ENCODE measurements around the gene GULP1.

GULP1 gene

DNA sequence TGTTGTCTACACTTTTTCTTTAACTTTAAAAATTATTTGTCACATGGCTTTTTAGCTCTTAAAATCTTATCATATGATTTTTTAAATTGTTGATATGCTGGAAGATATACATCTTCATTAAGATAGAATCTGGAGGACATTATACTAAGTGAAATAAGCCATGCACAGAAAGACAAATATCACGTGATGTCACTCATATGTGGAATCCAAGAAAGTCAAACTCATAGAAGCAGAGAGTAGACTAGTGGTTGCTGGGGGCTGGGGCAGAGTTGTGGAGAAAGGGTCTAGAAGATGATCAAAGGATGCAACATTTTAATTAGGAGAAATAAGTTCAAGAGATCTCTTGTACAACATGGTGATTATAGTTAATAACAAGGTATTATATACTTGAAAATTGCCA, 280.9 kb downstream of the GULP1 start:
- H3K9me3 ChIP-seq (ENCODE audit: control insufficient read depth in 5 of 5, low read length in 5 of 5): no peaks in the 10 kb centered on the region
- peaks cover 0 to 14% (median 0%) of the 10 kb centered on the region in 5 donors for H3K4me1 ChIP-seq (ENCODE audit: control insufficient read depth in 5 of 5, insufficient read depth in 5 of 5, low read length in 5 of 5)
- H3K27me3 ChIP-seq (ENCODE audit: control insufficient read depth in 5 of 5, insufficient read depth in 4 of 5, low read length in 5 of 5): no peaks in the 10 kb centered on the region
- H3K9ac ChIP-seq (ENCODE audit: low read length in 5 of 5): no peak overlapping the region
- H3K27ac ChIP-seq (ENCODE audit: low read depth, low read length): no peak overlapping the region
- H3K36me3 ChIP-seq (ENCODE audit: control insufficient read depth in 5 of 5, insufficient read depth in 5 of 5, low read length in 5 of 5): no peaks in the 10 kb centered on the region
- H3K4me3 ChIP-seq (ENCODE audit: low read depth in 1 of 5, low read length in 5 of 5): no peak overlapping the region

DNA sequence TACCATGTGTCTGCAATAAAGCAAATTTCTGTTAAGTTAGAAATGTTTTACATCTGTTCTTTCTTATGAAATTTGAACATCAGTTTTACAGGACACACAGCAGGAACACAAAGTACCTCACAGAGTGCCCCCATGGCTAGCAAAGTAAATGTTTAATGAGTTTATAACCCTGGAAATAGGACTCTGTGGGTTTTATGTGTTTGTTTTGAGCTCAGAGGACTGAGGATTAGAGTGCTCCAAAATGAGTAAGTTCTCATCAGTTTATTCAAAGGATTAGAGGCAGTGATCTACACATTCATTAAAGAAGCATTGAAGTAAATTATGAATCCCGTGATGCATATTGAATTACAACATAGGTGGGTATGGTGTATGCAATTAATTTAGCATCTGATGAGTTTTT, 281.8 kb downstream of the GULP1 start:
- Histone ChIP-seq H3K27ac (ENCODE audit: low read depth, low read length) (no peak overlapping the region), H3K4me1 (ENCODE audit: control insufficient read depth in 5 of 5, insufficient read depth in 5 of 5, low read length in 5 of 5) (peaks cover 0 to 14% (median 0%) of the 10 kb centered on the region in 5 donors), H3K9ac (ENCODE audit: low read length in 5 of 5) (no peak overlapping the region), H3K27me3 (ENCODE audit: control insufficient read depth in 5 of 5, insufficient read depth in 4 of 5, low read length in 5 of 5) (no peaks in the 10 kb centered on the region), H3K36me3 (ENCODE audit: control insufficient read depth in 5 of 5, insufficient read depth in 5 of 5, low read length in 5 of 5) (no peaks in the 10 kb centered on the region), H3K9me3 (ENCODE audit: control insufficient read depth in 5 of 5, low read length in 5 of 5) (no peaks in the 10 kb centered on the region), H3K4me3 (ENCODE audit: low read depth in 1 of 5, low read length in 5 of 5) (no peak overlapping the region)

DNA sequence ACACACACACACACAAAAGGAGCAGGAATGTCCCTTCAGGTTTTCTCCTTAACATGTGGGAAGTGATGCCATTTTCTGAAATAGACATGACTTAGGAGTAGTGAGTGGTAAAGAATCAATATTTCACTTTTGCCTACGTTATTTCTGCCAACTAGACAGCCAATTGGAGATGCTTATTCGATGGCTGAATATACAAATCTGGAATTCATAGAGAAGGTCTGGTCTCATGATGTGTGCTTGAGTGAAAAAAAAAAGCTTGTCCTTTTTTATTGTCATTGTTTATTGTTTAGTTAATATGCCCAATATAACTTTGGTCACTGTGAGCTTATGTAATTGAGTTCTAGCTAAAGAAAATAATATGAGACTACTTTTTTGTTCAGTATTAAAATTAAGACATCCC, 284.3 kb downstream of the GULP1 start:
- H3K4me3 ChIP-seq (ENCODE audit: low read depth in 1 of 5, low read length in 5 of 5): no peak overlapping the region
- no peak overlapping the region for H3K9ac ChIP-seq (ENCODE audit: low read length in 5 of 5)
- no peaks in the 10 kb centered on the region for H3K36me3 ChIP-seq (ENCODE audit: control insufficient read depth in 5 of 5, insufficient read depth in 5 of 5, low read length in 5 of 5)
- H3K4me1 ChIP-seq (ENCODE audit: control insufficient read depth in 5 of 5, insufficient read depth in 5 of 5, low read length in 5 of 5): peaks cover 0 to 4% (median 0%) of the 10 kb centered on the region in 5 donors
- H3K27me3 ChIP-seq (ENCODE audit: control insufficient read depth in 5 of 5, insufficient read depth in 4 of 5, low read length in 5 of 5): no peaks in the 10 kb centered on the region
- H3K9me3 ChIP-seq (ENCODE audit: control insufficient read depth in 5 of 5, low read length in 5 of 5): no peaks in the 10 kb centered on the region
- no peak overlapping the region for H3K27ac ChIP-seq (ENCODE audit: low read depth, low read length)

DNA sequence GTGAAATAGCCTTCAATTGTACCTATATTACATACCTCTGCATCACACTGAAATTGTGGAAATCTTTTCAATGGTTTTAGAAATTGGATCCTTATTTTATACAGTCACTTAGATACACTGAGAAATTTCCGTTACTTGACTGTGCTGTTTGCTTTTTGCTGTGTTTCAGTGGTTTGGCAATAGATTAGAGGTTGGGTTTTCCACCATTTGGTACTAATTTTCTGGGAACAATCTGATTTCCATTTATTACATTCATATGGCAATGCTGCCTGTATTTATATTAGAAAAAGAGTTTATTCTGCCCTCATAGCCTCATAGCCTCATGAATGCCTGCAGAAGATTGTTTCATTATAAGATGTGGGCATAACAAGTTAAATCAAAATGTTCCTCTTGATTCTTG, 285.0 kb downstream of the GULP1 start:
- Histone ChIP-seq H3K9me3 (ENCODE audit: control insufficient read depth in 5 of 5, low read length in 5 of 5) (no peaks in the 10 kb centered on the region), H3K27me3 (ENCODE audit: control insufficient read depth in 5 of 5, insufficient read depth in 4 of 5, low read length in 5 of 5) (no peaks in the 10 kb centered on the region), H3K27ac (ENCODE audit: low read depth, low read length) (peak overlapping the region; percentile 22), H3K36me3 (ENCODE audit: control insufficient read depth in 5 of 5, insufficient read depth in 5 of 5, low read length in 5 of 5) (no peaks in the 10 kb centered on the region), H3K4me3 (ENCODE audit: low read depth in 1 of 5, low read length in 5 of 5) (no peak overlapping the region), H3K9ac (ENCODE audit: low read length in 5 of 5) (no peak overlapping the region), H3K4me1 (ENCODE audit: control insufficient read depth in 5 of 5, insufficient read depth in 5 of 5, low read length in 5 of 5) (peaks cover 0 to 6% (median 0%) of the 10 kb centered on the region in 5 donors)

DNA sequence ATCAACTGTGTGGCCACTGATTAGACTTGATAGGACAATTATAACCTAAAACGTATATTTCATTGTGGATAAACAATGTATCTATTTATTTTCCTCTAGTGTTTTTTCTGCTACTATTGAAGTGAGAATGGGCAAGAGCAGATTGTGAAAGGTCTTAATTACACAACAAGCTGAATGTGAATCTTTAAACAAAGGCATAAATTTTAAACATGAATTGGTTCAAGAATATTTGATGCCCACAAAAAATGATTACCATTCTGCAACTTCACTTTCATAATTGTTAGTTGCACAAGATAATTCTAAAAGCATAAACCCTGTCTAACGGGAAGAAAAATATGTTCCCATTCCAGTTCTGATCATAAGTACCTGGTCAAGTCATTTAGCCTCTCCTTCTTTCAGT, 285.6 kb downstream of the GULP1 start:
- Histone ChIP-seq H3K4me3 (ENCODE audit: low read depth in 1 of 5, low read length in 5 of 5) (no peak overlapping the region), H3K27me3 (ENCODE audit: control insufficient read depth in 5 of 5, insufficient read depth in 4 of 5, low read length in 5 of 5) (no peaks in the 10 kb centered on the region), H3K27ac (ENCODE audit: low read depth, low read length) (peak overlapping the region; percentile 22), H3K36me3 (ENCODE audit: control insufficient read depth in 5 of 5, insufficient read depth in 5 of 5, low read length in 5 of 5) (no peaks in the 10 kb centered on the region), H3K4me1 (ENCODE audit: control insufficient read depth in 5 of 5, insufficient read depth in 5 of 5, low read length in 5 of 5) (peaks cover 0 to 6% (median 0%) of the 10 kb centered on the region in 5 donors), H3K9me3 (ENCODE audit: control insufficient read depth in 5 of 5, low read length in 5 of 5) (no peaks in the 10 kb centered on the region), H3K9ac (ENCODE audit: low read length in 5 of 5) (no peak overlapping the region)

DNA sequence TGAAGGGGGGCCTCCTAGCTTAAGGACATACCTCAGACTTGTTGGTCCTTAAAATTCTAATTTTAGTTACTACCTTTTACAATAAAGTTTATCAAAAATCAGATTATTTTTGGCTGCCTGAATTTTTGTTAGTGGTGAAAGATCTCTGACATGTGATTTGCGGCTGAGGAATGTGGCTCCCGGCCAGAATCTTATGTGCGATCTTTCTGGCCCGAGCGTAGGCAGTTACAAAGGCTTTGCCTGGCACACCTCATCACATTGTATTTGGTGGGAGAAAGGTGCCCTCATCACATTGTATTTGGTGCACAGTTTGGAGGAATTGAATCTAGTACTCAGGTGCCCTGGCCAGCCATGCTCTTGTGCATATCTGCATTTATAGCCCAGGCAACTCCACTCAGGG, 289.1 kb downstream of the GULP1 start:
- no peaks in the 10 kb centered on the region for H3K27me3 ChIP-seq (ENCODE audit: control insufficient read depth in 5 of 5, insufficient read depth in 4 of 5, low read length in 5 of 5)
- peaks cover 0 to 6% (median 0%) of the 10 kb centered on the region in 5 donors for H3K4me1 ChIP-seq (ENCODE audit: control insufficient read depth in 5 of 5, insufficient read depth in 5 of 5, low read length in 5 of 5)
- no peaks in the 10 kb centered on the region for H3K9me3 ChIP-seq (ENCODE audit: control insufficient read depth in 5 of 5, low read length in 5 of 5)
- H3K27ac ChIP-seq (ENCODE audit: low read depth, low read length): no peak overlapping the region
- no peak overlapping the region for H3K4me3 ChIP-seq (ENCODE audit: low read depth in 1 of 5, low read length in 5 of 5)
- no peak overlapping the region for H3K9ac ChIP-seq (ENCODE audit: low read length in 5 of 5)
- H3K36me3 ChIP-seq (ENCODE audit: control insufficient read depth in 5 of 5, insufficient read depth in 5 of 5, low read length in 5 of 5): no peaks in the 10 kb centered on the region

DNA sequence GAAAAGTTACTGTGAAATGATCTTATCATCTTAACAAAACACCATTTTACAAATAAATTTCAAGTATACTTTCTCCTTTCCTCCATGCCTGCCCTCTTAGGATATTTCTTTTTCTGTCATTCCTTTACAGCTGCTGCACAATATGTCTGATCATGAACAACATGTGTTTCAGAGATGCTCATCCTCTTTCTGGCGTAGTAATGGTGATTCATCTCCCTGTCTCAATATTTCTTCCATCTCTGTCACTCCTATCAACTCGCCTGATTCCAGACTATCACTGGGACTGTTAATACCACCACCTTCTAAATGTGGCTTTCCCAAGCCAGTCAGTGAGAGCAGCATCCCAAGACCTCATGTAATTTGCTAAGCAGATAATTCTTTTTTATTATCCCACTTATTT, 290.5 kb downstream of the GULP1 start:
- Histone ChIP-seq H3K36me3 (ENCODE audit: control insufficient read depth in 5 of 5, insufficient read depth in 5 of 5, low read length in 5 of 5) (no peaks in the 10 kb centered on the region), H3K27me3 (ENCODE audit: control insufficient read depth in 5 of 5, insufficient read depth in 4 of 5, low read length in 5 of 5) (no peaks in the 10 kb centered on the region), H3K9ac (ENCODE audit: low read length in 5 of 5) (no peak overlapping the region), H3K9me3 (ENCODE audit: control insufficient read depth in 5 of 5, low read length in 5 of 5) (no peaks in the 10 kb centered on the region), H3K4me3 (ENCODE audit: low read depth in 1 of 5, low read length in 5 of 5) (no peak overlapping the region), H3K4me1 (ENCODE audit: control insufficient read depth in 5 of 5, insufficient read depth in 5 of 5, low read length in 5 of 5) (peaks cover 0 to 6% (median 0%) of the 10 kb centered on the region in 5 donors), H3K27ac (ENCODE audit: low read depth, low read length) (no peak overlapping the region)

DNA sequence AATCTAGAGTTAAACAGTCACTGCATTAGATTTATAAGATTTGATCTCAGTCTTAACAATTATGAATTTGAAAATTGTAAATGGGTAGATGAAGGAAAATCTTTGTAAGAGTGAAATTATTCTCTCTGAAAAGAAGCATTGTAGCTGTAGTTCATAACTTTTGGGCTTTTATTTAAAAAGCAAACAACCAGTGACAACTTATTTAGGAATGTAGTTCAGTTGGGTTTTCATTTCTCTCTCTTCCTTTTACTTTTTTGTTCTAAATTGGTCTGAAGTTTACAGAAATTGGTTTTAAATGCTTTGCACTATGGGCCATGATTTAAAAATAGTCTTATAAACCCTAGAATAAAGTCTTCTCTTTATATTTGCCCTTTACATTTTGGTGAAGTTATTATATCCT, 296.6 kb downstream of the GULP1 start:
- no peak overlapping the region for H3K9ac ChIP-seq (ENCODE audit: low read length in 5 of 5)
- H3K36me3 ChIP-seq (ENCODE audit: control insufficient read depth in 5 of 5, insufficient read depth in 5 of 5, low read length in 5 of 5): no peaks in the 10 kb centered on the region
- H3K9me3 ChIP-seq (ENCODE audit: control insufficient read depth in 5 of 5, low read length in 5 of 5): no peaks in the 10 kb centered on the region
- H3K27ac ChIP-seq (ENCODE audit: low read depth, low read length): no peak overlapping the region
- no peaks in the 10 kb centered on the region for H3K27me3 ChIP-seq (ENCODE audit: control insufficient read depth in 5 of 5, insufficient read depth in 4 of 5, low read length in 5 of 5)
- no peak overlapping the region for H3K4me3 ChIP-seq (ENCODE audit: low read depth in 1 of 5, low read length in 5 of 5)
- no peaks in the 10 kb centered on the region for H3K4me1 ChIP-seq (ENCODE audit: control insufficient read depth in 5 of 5, insufficient read depth in 5 of 5, low read length in 5 of 5)

DNA sequence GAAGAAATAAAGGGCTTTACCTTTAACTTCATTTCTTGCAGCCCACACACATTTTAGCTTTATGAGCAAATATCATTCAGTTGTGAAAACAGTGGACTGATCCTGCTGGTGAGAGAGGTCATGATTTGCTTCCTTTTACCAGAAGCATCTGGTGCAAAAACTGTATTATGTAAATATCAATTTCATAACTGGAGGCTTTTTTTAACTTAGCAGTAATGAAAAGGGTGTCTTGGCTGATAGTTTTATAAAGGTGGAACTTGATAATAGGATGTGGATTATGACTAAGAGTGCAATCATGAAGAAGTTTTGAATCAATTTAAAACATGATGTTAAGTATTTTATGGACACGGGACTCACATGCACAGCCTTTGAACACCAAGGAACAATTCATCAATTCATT, 304.4 kb downstream of the GULP1 start:
- H3K9me3 ChIP-seq (ENCODE audit: control insufficient read depth in 5 of 5, low read length in 5 of 5): no peaks in the 10 kb centered on the region
- no peaks in the 10 kb centered on the region for H3K36me3 ChIP-seq (ENCODE audit: control insufficient read depth in 5 of 5, insufficient read depth in 5 of 5, low read length in 5 of 5)
- peak overlapping the region in 2 of 5 donors; percentile 6 to 38 for H3K9ac ChIP-seq (ENCODE audit: low read length in 5 of 5)
- peaks cover 0 to 23% (median 10%) of the 10 kb centered on the region in 5 donors for H3K4me1 ChIP-seq (ENCODE audit: control insufficient read depth in 5 of 5, insufficient read depth in 5 of 5, low read length in 5 of 5)
- H3K4me3 ChIP-seq (ENCODE audit: low read depth in 1 of 5, low read length in 5 of 5): no peak overlapping the region
- no peaks in the 10 kb centered on the region for H3K27me3 ChIP-seq (ENCODE audit: control insufficient read depth in 5 of 5, insufficient read depth in 4 of 5, low read length in 5 of 5)
- H3K27ac ChIP-seq (ENCODE audit: low read depth, low read length): peak overlapping the region; percentile 42

DNA sequence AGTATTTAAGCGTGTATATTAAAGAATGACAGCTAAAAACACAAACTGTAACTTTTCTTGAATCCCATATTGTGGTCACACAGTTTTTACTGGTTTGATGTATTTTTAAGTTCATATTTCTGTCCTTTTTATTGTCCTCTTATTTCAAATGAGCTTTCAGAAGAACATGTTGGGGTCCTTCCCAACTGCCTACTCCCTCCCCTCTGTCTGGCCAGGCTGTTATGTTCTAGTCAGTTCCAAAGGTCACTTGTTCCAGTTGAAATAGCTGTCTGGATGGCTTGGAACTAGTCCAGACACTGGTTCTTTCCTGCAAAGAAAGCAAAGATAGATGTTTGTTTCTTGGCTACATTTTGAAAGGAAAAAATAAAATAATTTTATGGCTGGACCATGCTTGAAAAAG, 306.9 kb downstream of the GULP1 start:
- no peak overlapping the region for H3K4me3 ChIP-seq (ENCODE audit: low read depth in 1 of 5, low read length in 5 of 5)
- H3K9me3 ChIP-seq (ENCODE audit: control insufficient read depth in 5 of 5, low read length in 5 of 5): no peaks in the 10 kb centered on the region
- H3K9ac ChIP-seq (ENCODE audit: low read length in 5 of 5): no peak overlapping the region
- H3K4me1 ChIP-seq (ENCODE audit: control insufficient read depth in 5 of 5, insufficient read depth in 5 of 5, low read length in 5 of 5): peaks cover 0 to 23% (median 10%) of the 10 kb centered on the region in 5 donors
- H3K36me3 ChIP-seq (ENCODE audit: control insufficient read depth in 5 of 5, insufficient read depth in 5 of 5, low read length in 5 of 5): no peaks in the 10 kb centered on the region
- H3K27me3 ChIP-seq (ENCODE audit: control insufficient read depth in 5 of 5, insufficient read depth in 4 of 5, low read length in 5 of 5): no peaks in the 10 kb centered on the region
- H3K27ac ChIP-seq (ENCODE audit: low read depth, low read length): peak overlapping the region; percentile 71

DNA sequence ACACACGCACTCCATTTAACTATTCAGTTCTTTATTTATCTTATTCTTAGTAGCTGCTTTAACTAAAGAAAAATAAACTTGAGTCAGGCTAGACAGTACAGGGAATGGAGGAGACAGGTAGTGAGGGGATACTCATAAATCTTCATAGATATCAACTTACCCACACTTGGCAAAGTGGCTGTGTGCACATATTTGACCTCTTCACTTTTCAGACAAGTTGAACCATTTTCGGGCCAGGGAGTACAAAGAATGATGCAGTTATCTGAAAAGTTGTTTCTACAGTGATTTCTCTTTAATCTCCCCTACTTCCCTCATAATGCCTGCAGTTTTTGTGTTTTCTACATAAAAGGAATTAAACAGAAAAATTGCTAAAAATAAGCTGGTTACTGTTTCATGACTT, 307.5 kb downstream of the GULP1 start:
- no peak overlapping the region for H3K9ac ChIP-seq (ENCODE audit: low read length in 5 of 5)
- H3K27me3 ChIP-seq (ENCODE audit: control insufficient read depth in 5 of 5, insufficient read depth in 4 of 5, low read length in 5 of 5): no peaks in the 10 kb centered on the region
- H3K4me1 ChIP-seq (ENCODE audit: control insufficient read depth in 5 of 5, insufficient read depth in 5 of 5, low read length in 5 of 5): peaks cover 0 to 23% (median 10%) of the 10 kb centered on the region in 5 donors
- H3K36me3 ChIP-seq (ENCODE audit: control insufficient read depth in 5 of 5, insufficient read depth in 5 of 5, low read length in 5 of 5): no peaks in the 10 kb centered on the region
- no peaks in the 10 kb centered on the region for H3K9me3 ChIP-seq (ENCODE audit: control insufficient read depth in 5 of 5, low read length in 5 of 5)
- H3K27ac ChIP-seq (ENCODE audit: low read depth, low read length): peak overlapping the region; percentile 71
- H3K4me3 ChIP-seq (ENCODE audit: low read depth in 1 of 5, low read length in 5 of 5): no peak overlapping the region
